GM12892 (cell line): ENCODE results near the gene OPCML.

Experiments used
- POLR2A ChIP-seq: IDR thresholded peaks from 2 replicates; pipeline ENCODE4 v1.6.1; 2011; ENCODE audit warnings: low read depth, low read length, control low read depth
- TAF1 ChIP-seq: IDR thresholded peaks from 2 replicates; pipeline ENCODE4 v1.6.1; 2011; ENCODE audit warnings: low read depth, mild to moderate bottlenecking, control low read depth, low read length, borderline replicate concordance

DNA sequence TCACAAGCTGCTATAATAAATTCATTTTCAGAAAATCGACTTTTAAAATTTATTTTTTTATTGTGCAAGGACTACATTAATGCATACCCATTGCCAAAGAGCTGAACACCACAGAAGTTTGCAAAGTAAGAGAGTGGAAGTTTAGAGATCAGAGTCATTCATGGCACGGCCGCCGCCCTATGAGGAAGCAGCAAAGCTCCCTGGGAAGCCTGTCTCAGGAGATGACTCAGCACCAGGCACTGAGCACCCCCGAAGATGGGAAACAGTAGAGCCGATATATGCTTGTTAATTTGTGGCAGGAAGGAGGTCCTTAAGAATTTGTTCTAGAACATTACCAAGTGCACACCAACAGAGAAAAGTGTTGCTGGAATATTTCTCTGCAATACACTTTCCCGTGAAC lies 693.7 kb downstream of the OPCML start:
- TF ChIP-seq TAF1 = no peak
- no peak for TF ChIP-seq POLR2A
